ENCODE measurements around the gene NPEPPS.
A peak's percentile ranks its signal among the peaks of the same experiment; 100 is the strongest.
"Not testable (repeated sequence)": the region's sequence is repeated elsewhere in the genome, so short reads cannot be mapped to it uniquely, and the experiment has no call there.

Gene NPEPPS

GRCh38 chr17:47530557-47531232 lies at the start of gene NPEPPS:
Gene NPEPPS, plus strand, starts transcription at chr17:47531108. Its CDS starts 193 bp downstream, at chr17:47531301.
- peak; percentile 68 for DNase-seq (ENCODE audit: low spot score)

DNA sequence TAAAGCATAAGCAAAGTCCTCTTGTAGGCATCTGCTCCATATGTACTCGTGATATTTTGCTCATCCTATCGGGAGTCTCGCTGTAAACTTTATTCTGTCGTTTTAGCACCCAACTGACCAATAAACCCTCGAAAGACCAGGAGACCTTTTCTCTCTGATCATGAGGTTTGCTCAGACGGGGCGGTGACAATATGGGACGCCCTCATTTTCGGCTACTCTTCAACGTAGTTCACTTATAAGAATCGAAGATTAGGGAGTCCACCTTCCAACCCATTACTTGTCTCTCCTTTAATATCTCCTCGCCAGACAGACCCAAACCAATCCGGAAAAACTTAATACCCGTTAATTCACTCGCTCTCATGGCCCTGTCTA lies 39.1 kb upstream of the NPEPPS start:
- DNase-seq (ENCODE audit: low spot score): not testable (repeated sequence)

- not testable (repeated sequence) for DNase-seq (ENCODE audit: low spot score)
These were observed 31.8 kb upstream of the NPEPPS start for GRCh38 chr17:47499074-47499473.

DNA sequence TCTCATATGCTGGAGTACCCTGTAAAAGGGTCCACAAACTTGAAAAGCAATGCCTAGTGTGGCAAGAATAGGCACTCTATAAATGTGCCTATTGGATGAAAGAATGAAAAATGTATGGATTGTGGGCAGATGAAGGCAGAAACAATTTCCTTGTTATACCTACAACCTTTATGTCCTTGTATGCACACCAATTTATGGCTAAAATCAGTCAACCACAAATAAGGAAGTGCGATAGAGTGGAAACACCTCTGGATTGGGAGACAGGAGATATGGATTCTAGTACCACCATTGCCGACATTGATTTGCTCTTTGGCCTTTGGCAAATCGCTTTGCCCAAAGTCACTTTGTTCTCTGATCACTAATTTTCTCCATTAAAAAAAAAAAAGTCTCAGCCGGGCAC lies 31.4 kb upstream of the NPEPPS start:
- not testable (repeated sequence) for DNase-seq (ENCODE audit: low spot score)

- peak; percentile 14 for DNase-seq (ENCODE audit: low spot score)
These were observed 30.3 kb upstream of the NPEPPS start for GRCh38 chr17:47500620-47501019.

- DNase-seq (ENCODE audit: low spot score): peak; percentile 14
These were observed 28.7 kb upstream of the NPEPPS start for GRCh38 chr17:47502122-47502731.

GRCh38 chr17:47502776-47503455 lies 28.0 kb upstream of the NPEPPS start:
- DNase-seq (ENCODE audit: low spot score): not testable (repeated sequence)

- not testable (repeated sequence) for DNase-seq (ENCODE audit: low spot score)
These were observed 19.2 kb upstream of the NPEPPS start for GRCh38 chr17:47511701-47512146.

DNA sequence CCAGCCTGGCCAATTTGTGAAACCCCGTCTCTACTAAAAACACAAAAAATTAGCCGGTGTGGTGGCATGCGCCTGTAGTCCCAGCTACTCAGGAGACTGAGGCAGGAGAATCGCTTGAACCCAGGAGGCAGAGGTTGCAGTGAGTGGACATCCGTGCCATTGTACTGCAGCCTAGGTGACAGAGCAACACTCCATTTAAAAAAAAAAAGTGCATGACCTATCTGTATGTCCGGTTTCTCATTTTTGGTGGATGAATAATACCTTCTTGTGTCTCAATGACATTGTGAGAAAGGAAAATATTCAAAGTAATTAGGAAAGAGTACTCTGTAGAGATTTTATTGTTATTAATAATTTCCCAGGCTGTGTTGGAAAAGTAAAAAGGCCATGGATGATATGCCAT lies 17.6 kb upstream of the NPEPPS start:
- not testable (repeated sequence) for DNase-seq (ENCODE audit: low spot score)

DNA sequence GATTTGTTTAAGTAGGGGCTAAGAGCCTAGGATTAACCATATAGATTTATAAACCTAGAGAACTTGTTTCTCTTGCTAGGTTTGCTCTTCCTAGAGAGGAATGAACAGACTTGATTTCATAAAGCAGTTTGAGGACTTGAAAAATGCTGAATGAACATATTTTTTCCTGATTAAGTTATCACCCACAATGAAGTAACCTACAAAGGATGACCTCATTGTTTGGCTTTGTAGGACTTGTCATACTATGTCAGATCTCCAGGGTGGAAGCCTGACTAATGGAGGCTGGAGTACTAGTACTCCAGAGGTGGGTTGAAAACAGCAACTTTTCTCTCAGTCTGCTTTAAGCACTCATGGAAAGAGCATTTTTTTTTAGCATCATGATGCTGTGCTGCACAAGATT lies 12.0 kb upstream of the NPEPPS start:
- not testable (repeated sequence) for DNase-seq (ENCODE audit: low spot score)

GRCh38 chr17:47519365-47519764 lies 11.5 kb upstream of the NPEPPS start:
- not testable (repeated sequence) for DNase-seq (ENCODE audit: low spot score)

DNA sequence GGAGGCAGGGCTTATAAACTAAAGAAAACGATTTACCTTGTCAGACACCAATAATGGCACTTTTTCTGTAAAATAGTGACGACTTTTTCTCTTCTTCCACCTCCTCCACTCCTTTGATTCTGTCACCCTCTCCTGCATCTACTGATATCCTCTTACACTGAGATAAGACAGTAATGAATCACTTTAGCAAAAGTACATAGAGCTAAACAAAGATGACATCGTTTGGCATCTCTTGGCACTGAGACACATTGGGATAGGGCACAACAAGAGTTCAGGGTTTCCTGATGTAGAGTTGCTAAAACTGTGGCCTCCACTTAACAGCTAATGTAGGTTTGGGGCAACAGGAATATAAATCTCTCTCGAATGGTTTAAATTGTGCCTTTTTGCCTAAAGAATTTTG lies 10.6 kb upstream of the NPEPPS start:
- DNase-seq (ENCODE audit: low spot score): not testable (repeated sequence)

DNA sequence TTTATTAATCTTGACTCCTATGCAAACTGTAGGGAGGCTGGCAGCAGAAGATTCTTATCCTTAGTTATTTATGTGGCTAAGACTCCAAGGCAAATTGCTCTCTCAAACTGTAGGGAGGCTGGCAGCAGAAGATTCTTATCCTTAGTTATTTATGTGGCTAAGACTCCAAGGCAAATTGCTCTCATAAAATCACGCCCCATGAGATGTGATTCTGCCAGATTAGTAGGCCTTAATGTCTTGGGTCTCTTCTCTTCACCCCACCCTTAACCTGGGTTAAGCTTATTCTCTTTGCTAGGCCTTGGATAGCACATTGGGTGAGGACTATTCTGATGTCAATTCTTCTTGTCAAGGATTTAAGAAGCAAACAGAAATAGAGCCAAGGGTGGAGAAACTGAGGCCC lies 9.5 kb upstream of the NPEPPS start:
- DNase-seq (ENCODE audit: low spot score): not testable (repeated sequence)

- not testable (repeated sequence) for DNase-seq (ENCODE audit: low spot score)
These were observed 8.6 kb upstream of the NPEPPS start for GRCh38 chr17:47522341-47522740.

DNA sequence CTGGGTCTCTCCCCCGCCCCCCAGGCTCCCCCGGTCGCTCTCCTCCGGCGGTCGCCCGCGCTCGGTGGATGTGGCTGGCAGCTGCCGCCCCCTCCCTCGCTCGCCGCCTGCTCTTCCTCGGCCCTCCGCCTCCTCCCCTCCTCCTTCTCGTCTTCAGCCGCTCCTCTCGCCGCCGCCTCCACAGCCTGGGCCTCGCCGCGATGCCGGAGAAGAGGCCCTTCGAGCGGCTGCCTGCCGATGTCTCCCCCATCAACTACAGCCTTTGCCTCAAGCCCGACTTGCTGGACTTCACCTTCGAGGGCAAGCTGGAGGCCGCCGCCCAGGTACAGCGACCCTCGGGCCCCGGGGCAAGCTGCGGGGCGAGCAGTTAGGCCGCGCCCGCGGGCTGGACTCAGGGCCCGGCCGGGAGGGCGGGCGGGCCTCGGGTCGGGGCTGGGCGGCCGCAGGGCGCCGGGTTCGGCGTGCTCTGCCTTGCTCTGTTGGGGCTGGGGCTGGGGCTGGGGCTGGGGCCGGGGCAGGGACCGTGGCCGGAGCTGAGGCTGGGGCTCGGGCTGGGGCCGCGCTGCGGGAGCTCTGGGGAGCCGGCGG lies 419 bp downstream of the NPEPPS start:
- not testable (repeated sequence) for DNase-seq (ENCODE audit: low spot score)

GRCh38 chr17:47539085-47539484 lies 8.2 kb downstream of the NPEPPS start:
- DNase-seq (ENCODE audit: low spot score): not testable (repeated sequence)

DNA sequence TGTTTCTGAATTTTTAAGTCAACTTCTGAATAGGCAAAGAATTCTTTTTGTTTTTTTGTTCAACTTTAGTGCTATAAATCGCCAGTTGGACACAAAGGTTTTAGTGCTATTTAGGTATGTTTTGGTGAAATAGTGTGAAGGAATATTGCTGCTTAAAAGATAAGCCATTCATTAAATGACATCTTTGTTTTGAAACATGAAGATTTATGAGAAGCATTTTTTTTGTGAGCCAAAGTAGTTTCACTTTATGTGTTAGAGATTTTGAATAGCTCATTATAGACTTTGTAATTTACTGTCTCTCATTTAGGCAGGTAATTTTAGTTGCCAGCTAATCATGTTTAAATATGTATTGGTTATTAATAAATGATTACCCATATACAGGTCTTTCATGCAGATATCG lies 10.8 kb downstream of the NPEPPS start:
- DNase-seq (ENCODE audit: low spot score): not testable (repeated sequence)

- DNase-seq (ENCODE audit: low spot score): not testable (repeated sequence)
These were observed 13.4 kb downstream of the NPEPPS start for GRCh38 chr17:47544327-47544726.

GRCh38 chr17:47554733-47555132 lies 23.8 kb downstream of the NPEPPS start:
- not testable (repeated sequence) for DNase-seq (ENCODE audit: low spot score)

- not testable (repeated sequence) for DNase-seq (ENCODE audit: low spot score)
These were observed 25.2 kb downstream of the NPEPPS start for GRCh38 chr17:47556108-47556507.

- DNase-seq (ENCODE audit: low spot score): not testable (repeated sequence)
These were observed 29.7 kb downstream of the NPEPPS start for GRCh38 chr17:47560517-47561043.

GRCh38 chr17:47561698-47562405 lies 30.9 kb downstream of the NPEPPS start:
- DNase-seq (ENCODE audit: low spot score): not testable (repeated sequence)
